RWPE1 (cell line): Measurements from ENCODE around the gene SLC5A12.

Experiments used
- CTCF ChIA-PET: fragments of 350-600 bp; sonication (Branson Sonifier 250); formaldehyde crosslinking; extraction: SDS; loops from one replicate; lab custom pipeline; 2021; lab: Yijun Ruan, JAX
- POLR2A ChIA-PET: fragments of 400-600 bp; formaldehyde crosslinking; extraction: SDS; loops from one replicate; lab custom pipeline; 2020; ENCODE audit warnings: antibody characterized with exemption; ENCODE audit not compliant: low non-redundant PET; lab: Yijun Ruan, JAX
- DNase-seq: peaks from one replicate; pipeline ENCODE4 v3.0.0; 2012; ENCODE audit warnings: low spot score
- H3K27ac ChIP-seq: fragments of 450-650 bp; 2 replicates; pipeline ENCODE4 v1.5.1; 2017
- TF ChIP-seq, protein P1 (sequence below): fragments of 450-650 bp; conservative IDR thresholded peaks from 2 replicates; pipeline ENCODE4 v1.5.1; 2017; ENCODE audit warnings: low read depth, mild to moderate bottlenecking

Gene SLC5A12, protein sequence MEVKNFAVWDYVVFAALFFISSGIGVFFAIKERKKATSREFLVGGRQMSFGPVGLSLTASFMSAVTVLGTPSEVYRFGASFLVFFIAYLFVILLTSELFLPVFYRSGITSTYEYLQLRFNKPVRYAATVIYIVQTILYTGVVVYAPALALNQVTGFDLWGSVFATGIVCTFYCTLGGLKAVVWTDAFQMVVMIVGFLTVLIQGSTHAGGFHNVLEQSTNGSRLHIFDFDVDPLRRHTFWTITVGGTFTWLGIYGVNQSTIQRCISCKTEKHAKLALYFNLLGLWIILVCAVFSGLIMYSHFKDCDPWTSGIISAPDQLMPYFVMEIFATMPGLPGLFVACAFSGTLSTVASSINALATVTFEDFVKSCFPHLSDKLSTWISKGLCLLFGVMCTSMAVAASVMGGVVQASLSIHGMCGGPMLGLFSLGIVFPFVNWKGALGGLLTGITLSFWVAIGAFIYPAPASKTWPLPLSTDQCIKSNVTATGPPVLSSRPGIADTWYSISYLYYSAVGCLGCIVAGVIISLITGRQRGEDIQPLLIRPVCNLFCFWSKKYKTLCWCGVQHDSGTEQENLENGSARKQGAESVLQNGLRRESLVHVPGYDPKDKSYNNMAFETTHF

DNA sequence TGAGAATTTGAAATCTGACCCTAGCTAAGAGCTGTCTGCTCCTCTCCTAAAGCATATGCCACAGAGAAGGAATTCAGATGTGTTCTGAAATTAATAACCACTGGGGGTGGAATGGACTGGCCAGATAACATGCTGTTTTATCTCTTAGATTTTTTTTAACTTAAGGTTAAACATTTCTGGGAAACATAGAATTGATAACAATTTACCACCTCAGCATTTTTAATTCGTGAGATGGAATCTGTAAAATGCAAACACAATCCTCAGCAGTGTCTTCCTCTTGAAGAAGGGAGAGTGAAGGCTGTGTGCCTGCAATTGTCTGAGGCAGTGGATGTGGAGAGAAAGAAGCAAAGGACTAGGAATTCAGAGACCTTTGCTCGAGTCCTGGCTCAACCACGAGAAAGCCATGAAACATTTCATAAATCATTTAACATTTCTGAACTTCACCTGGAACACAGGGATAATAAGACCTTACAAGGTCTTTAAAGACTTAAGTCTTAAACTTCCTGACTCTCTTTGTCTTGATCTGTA lies at the start of gene SLC5A12:
Gene SLC5A12, minus strand, starts transcription at position 113 of the 528 bp plus-strand sequence. CDS start 346 bp downstream, outside the sequence.
- no peak for DNase-seq
- H3K27ac ChIP-seq, result no peak within 1 kb of the TSS
- ChIA-PET POLR2A (no interaction called here), CTCF (no interaction called here)
- TF ChIP-seq, protein P1, sequence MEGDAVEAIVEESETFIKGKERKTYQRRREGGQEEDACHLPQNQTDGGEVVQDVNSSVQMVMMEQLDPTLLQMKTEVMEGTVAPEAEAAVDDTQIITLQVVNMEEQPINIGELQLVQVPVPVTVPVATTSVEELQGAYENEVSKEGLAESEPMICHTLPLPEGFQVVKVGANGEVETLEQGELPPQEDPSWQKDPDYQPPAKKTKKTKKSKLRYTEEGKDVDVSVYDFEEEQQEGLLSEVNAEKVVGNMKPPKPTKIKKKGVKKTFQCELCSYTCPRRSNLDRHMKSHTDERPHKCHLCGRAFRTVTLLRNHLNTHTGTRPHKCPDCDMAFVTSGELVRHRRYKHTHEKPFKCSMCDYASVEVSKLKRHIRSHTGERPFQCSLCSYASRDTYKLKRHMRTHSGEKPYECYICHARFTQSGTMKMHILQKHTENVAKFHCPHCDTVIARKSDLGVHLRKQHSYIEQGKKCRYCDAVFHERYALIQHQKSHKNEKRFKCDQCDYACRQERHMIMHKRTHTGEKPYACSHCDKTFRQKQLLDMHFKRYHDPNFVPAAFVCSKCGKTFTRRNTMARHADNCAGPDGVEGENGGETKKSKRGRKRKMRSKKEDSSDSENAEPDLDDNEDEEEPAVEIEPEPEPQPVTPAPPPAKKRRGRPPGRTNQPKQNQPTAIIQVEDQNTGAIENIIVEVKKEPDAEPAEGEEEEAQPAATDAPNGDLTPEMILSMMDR, result no peak

DNA sequence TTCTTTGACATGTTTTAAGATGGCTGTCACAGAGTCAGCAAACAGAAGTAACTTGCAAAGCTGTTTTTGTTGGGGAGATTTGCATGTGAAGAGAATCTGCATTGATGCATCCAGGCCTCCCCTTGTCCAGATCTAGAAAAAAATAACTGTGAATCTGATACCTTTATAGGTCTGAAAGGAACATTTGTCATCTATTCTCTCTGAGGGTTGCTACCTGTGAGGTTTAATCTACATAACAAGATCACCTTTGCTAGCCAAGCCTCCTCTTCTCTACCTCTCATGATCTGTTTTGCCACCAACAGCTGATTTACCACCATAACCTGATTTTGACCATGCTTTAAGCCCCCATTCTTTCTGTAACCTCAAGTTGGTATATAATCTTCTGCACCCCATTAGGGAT lies 47.2 kb upstream of the SLC5A12 start:
- CTCF ChIA-PET, result no interaction called here
- DNase-seq, result no peak
- no peak overlapping the region for H3K27ac ChIP-seq
- TF ChIP-seq, protein P1, result no peak
- POLR2A ChIA-PET, result no interaction called here

DNA sequence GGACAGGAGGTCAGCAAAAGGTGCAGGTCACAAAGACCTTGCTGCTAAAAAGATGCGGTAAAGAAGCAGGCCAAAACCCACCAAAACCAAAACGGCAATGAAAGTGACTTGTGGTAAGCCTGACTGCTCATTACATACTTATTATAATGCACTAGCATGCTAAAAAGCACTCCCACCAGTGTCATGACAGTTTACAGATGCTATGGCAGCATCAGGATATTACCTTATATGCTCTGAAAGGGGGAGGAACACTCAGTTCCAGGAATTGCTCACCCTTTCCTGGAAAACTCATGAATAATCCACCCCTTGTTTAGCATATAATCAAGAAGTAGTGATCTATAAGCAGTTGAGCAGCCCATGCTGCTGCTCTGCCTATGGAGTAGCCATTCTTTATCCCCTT lies 45.2 kb upstream of the SLC5A12 start:
- DNase-seq, result no peak
- POLR2A ChIA-PET, result no interaction called here
- no peak overlapping the region for H3K27ac ChIP-seq
- CTCF ChIA-PET, result no interaction called here
- TF ChIP-seq, protein P1, result no peak

DNA sequence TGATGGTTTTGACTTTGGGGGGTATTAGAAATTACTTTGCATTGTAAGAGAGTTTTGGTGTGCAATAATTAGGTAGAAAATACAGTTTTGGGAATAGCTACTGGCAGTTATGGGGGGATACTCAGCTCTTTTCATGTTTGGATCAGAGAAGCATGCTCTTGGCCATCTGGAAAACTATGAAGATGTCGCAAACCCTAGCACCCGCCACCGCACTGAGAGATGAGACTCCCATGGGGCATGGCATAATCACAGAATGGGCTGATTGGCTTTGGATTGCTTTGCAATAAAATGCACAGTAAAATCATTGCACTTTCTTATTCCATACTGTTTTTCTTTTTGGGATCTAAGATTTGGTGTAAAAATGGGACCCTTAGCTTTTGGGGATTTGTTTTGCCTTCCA lies 43.5 kb upstream of the SLC5A12 start:
- CTCF ChIA-PET, result interaction anchor here (0.7 kb wide), 1 partner anchor 254 kb away, joined by 3 read pairs; no protein-coding TSS in a partner anchor
- TF ChIP-seq, protein P1, result no peak
- DNase-seq, result no peak
- H3K27ac ChIP-seq, result no peak overlapping the region
- POLR2A ChIA-PET, result no interaction called here

DNA sequence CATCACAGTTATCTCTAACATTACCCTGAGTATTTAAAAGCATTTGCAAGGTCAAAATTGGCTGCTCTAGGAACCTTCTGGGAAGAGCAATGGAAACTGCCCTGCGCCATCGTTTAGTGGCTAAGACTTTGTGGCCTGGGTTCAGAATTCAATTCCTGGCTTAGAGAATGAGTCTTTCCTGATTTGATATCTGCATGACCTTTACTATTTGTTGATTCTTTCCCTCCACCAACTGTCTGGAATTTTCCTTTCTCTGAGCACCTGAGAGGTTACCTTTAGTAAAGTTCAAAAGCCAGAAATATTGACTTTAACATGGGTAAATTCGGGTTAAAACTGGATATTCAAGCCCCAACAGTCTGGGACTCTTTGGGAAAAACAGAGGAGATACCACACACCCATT lies 43.0 kb upstream of the SLC5A12 start:
- DNase-seq, result no peak
- H3K27ac ChIP-seq, result no peak overlapping the region
- ChIA-PET CTCF (interaction anchor here (0.7 kb wide), 1 partner anchor 254 kb away, joined by 3 read pairs; no protein-coding TSS in a partner anchor), POLR2A (no interaction called here)
- TF ChIP-seq, protein P1, result no peak

DNA sequence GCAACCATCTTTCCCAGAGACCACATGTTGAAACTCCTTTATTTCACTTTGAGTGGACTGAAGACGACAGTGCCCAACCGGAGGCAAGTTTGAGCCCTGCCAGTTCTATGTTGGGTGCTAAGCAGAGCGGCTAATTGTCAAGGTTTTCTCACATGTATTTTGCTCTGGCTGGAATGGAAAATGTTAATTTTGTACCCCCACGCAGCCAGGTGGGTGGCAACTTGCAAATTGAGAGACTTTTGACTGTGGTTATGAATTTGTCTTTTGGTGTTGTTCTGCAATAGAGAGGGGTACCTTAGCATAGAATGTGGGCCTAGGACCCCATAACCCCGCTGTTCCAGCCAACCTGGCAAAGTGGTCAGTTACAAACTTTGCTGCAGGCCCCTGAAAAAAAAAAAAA lies 42.5 kb upstream of the SLC5A12 start:
- DNase-seq, result no peak
- ChIA-PET POLR2A (no interaction called here), CTCF (interaction anchor here (0.6 to 0.7 kb wide), 2 partner anchors 239 to 394 kb away, joined by 3 to 4 read pairs; no protein-coding TSS in a partner anchor)
- TF ChIP-seq, protein P1, result no peak
- H3K27ac ChIP-seq, result no peak overlapping the region
